ENCODE measurements around the gene TIMMDC1. TPM values are rescaled to one million over a fixed set of nuclear protein-coding genes. Genes with fewer than 3 reads are reported as not detected.
"Not testable (repeated sequence)": the region's sequence is repeated elsewhere in the genome, so short reads cannot be mapped to it uniquely, and the experiment has no call there.

Gene TIMMDC1
- total RNA-seq, 4 donors from 2014 or later, result 25.7 to 50.8 (median 35.0) TPM

DNA sequence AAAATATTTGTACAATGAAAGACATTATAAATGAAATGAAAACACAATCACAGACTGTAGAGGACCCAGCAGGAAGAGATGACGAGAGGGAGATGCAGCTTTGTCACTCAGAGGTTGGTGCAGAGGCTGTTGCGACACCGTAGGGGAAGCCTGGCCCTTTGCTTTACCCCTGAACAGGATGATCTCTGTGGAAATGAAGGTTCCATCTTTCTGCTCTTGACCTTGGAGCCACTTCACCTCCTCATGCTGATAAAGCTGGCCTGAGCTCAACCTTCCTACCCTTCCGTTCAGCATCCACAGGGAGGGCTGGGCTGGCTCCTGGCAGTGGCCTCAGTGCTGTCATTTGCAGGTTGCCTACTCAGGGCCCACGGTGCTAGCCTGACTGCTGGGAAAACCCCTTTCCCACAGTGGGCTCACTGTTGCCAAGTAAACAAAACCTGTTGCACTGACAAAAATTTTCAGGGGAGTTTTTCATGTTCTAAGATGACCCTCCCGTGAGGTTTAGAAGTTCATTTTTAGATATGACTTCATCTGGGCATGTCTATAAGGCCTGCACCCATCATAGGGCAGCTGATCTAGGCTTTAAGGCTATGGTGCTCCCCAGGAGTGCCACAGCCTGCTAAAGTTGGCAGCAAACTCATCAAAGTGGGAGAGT, 64.1 kb downstream of the TIMMDC1 start:
- Histone ChIP-seq H3K27ac (no peak overlapping the region), H3K36me3 (no peaks in the 10 kb centered on the region), H3K4me3 (no peak overlapping the region), H3K27me3 (no peaks in the 10 kb centered on the region), H3K4me1 (no peaks in the 10 kb centered on the region), H3K9me3 (no peaks in the 10 kb centered on the region)
- WGBS, 2 donors (ENCODE audit: low coverage in 1 of 2), result 56 to 71% methylated on average over 3 to 6 of the region's 6 CpGs
- DNase-seq, result no peak
- no peak for TF ChIP-seq POLR2A (IDR thresholded peaks at IDR 0.05)
- TF ChIP-seq POLR2AphosphoS5 (IDR thresholded peaks at IDR 0.05), result no peak
- no peak for TF ChIP-seq EP300 (IDR thresholded peaks at IDR 0.05; ENCODE audit: low read depth)
- TF ChIP-seq, protein P1, sequence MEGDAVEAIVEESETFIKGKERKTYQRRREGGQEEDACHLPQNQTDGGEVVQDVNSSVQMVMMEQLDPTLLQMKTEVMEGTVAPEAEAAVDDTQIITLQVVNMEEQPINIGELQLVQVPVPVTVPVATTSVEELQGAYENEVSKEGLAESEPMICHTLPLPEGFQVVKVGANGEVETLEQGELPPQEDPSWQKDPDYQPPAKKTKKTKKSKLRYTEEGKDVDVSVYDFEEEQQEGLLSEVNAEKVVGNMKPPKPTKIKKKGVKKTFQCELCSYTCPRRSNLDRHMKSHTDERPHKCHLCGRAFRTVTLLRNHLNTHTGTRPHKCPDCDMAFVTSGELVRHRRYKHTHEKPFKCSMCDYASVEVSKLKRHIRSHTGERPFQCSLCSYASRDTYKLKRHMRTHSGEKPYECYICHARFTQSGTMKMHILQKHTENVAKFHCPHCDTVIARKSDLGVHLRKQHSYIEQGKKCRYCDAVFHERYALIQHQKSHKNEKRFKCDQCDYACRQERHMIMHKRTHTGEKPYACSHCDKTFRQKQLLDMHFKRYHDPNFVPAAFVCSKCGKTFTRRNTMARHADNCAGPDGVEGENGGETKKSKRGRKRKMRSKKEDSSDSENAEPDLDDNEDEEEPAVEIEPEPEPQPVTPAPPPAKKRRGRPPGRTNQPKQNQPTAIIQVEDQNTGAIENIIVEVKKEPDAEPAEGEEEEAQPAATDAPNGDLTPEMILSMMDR (IDR thresholded peaks at IDR 0.05), result no peak
- in situ Hi-C loops (cut with MboI; ENCODE audit: low pct_ligation_motif_present in 1 of 4, low pct_unique_long_range_greater_than_20kb in 1 of 4, low sequenced_read_pairs in 3 of 4) (no loop called here), intact Hi-C loops (cut with DNase I; ENCODE audit: low total_unique reads) (no loop called here)

DNA sequence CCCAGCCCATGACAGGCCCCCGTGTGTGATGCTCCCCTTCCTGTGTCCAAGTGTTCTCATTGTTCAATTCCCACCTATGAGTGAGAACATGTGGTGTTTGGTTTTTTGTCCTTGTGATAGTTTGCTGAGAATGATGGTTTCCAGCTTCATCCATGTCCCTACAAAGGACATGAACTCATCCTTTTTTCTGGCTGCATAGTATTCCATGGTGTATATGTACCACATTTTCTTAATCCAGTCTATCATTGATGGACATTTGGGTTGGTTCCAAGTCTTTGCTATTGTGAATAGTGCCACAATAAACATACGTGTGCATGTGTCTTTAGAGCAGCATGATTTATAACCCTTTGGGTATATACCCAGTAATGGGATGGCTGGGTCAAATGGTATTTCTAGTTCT, 65.0 kb downstream of the TIMMDC1 start:
- H3K27me3 ChIP-seq; DNase-seq; intact Hi-C loops (cut with DNase I; ENCODE audit: low total_unique reads); H3K36me3 ChIP-seq; H3K9me3 ChIP-seq; H3K4me3 ChIP-seq; in situ Hi-C loops (cut with MboI; ENCODE audit: low pct_ligation_motif_present in 1 of 4, low pct_unique_long_range_greater_than_20kb in 1 of 4, low sequenced_read_pairs in 3 of 4); H3K4me1 ChIP-seq; H3K27ac ChIP-seq: not testable (repeated sequence)
- WGBS, 2 donors (ENCODE audit: low coverage in 1 of 2), result 83% methylated on average over 1 to 2 of the region's 2 CpGs

DNA sequence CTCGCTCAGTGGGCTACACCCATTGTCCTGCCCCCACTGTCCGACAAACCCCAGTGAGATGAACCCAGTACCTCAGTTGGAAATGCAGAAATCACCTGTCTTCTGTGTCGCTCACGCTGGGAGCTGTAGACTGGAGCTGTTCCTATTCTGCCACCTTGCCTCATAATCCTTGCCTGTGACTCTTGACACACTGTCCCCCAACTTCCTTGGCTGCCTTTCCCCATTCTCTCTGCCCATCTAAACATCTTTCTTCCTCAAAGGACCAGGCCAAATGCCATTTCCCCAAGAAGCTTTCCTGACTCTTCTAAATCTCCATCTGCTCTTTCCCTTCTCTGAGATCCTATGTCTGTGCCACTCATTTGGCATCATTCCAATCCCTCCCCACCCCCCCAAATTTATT, 70.8 kb downstream of the TIMMDC1 start:
- H3K27ac ChIP-seq, result no peak overlapping the region
- in situ Hi-C loops (cut with MboI; ENCODE audit: low pct_ligation_motif_present in 1 of 4, low pct_unique_long_range_greater_than_20kb in 1 of 4, low sequenced_read_pairs in 3 of 4), result no loop called here
- intact Hi-C loops (cut with DNase I; ENCODE audit: low total_unique reads), result no loop called here
- no peak for DNase-seq
- TF ChIP-seq EP300 (IDR thresholded peaks at IDR 0.05; ENCODE audit: low read depth) (no peak), POLR2A (IDR thresholded peaks at IDR 0.05) (no peak), POLR2AphosphoS5 (IDR thresholded peaks at IDR 0.05) (no peak)
- TF ChIP-seq, protein P1 (IDR thresholded peaks at IDR 0.05), result no peak
- WGBS, 2 donors (ENCODE audit: low coverage in 1 of 2), result 92 to 100% methylated on average over 2 to 4 of the region's 4 CpGs
- H3K4me3 ChIP-seq, result no peak overlapping the region
- H3K4me1 ChIP-seq, result no peaks in the 10 kb centered on the region
- H3K36me3 ChIP-seq, result no peaks in the 10 kb centered on the region
- no peaks in the 10 kb centered on the region for H3K27me3 ChIP-seq
- no peaks in the 10 kb centered on the region for H3K9me3 ChIP-seq

DNA sequence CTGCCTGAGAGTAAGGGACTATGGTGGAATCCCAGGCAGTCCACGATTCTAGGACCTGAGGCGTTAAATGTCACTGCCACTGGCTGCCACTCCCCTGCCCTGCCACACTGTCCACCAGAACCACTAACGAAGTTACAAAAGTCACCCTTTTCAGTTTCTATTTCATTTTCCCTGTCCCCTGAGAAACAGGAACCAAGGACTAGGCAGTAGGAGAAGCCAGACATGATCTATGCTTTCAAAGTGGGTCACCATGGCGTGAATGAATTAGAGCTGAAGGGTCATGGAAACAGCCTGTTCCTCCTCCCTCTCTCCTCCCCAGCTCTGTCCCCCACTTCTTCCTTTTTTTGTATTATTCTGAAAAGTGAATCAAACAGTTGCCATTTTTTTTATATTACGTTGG, 71.9 kb downstream of the TIMMDC1 start:
- Histone ChIP-seq H3K4me3 (no peak overlapping the region), H3K27ac (peak overlapping the region in 1 of 4 donors; percentile 19), H3K36me3 (no peaks in the 10 kb centered on the region), H3K9me3 (no peaks in the 10 kb centered on the region), H3K4me1 (no peaks in the 10 kb centered on the region), H3K27me3 (no peaks in the 10 kb centered on the region)
- TF ChIP-seq EP300 (IDR thresholded peaks at IDR 0.05; ENCODE audit: low read depth) (no peak), POLR2A (IDR thresholded peaks at IDR 0.05) (no peak), POLR2AphosphoS5 (IDR thresholded peaks at IDR 0.05) (no peak)
- TF ChIP-seq, protein P1 (IDR thresholded peaks at IDR 0.05), result no peak
- WGBS, 2 donors (ENCODE audit: low coverage in 1 of 2), result 59 to 73% methylated on average over 3 to 5 of the region's 5 CpGs
- no peak for DNase-seq
- in situ Hi-C loops (cut with MboI; ENCODE audit: low pct_ligation_motif_present in 1 of 4, low pct_unique_long_range_greater_than_20kb in 1 of 4, low sequenced_read_pairs in 3 of 4) (no loop called here), intact Hi-C loops (cut with DNase I; ENCODE audit: low total_unique reads) (no loop called here)

DNA sequence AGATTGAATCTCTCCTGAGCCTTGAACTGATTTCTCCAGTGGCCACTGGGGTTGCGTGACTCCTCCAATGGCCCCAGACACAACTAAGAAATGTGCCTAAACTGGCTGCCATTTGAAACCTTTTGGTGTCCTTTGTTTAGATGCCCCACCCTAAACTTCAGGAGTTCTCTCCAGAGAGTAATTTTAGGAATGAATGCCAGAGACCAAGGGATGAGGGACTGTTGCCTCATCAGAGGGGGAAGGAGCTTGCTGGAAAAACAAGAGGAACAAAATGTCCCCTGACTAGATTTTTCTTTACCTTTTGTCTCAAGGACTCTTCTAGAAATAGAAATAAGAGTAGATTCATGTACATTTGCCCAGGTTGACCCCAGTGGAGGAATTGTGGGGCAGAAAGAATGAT, 72.9 kb downstream of the TIMMDC1 start:
- WGBS, 2 donors (ENCODE audit: low coverage in 1 of 2), result 97% methylated on average over 1 of the region's 1 CpG; no CpG with 5 or more reads in 1 of the 2 donors
- in situ Hi-C loops (cut with MboI; ENCODE audit: low pct_ligation_motif_present in 1 of 4, low pct_unique_long_range_greater_than_20kb in 1 of 4, low sequenced_read_pairs in 3 of 4), result no loop called here
- H3K9me3 ChIP-seq, result no peaks in the 10 kb centered on the region
- no peaks in the 10 kb centered on the region for H3K36me3 ChIP-seq
- peak overlapping the region in 2 of 4 donors; percentile 17 to 19 for H3K27ac ChIP-seq
- H3K4me3 ChIP-seq, result no peak overlapping the region
- DNase-seq, result no peak
- intact Hi-C loops (cut with DNase I; ENCODE audit: low total_unique reads), result no loop called here
- no peaks in the 10 kb centered on the region for H3K4me1 ChIP-seq
- H3K27me3 ChIP-seq, result no peaks in the 10 kb centered on the region
- no peak for TF ChIP-seq EP300 (IDR thresholded peaks at IDR 0.05; ENCODE audit: low read depth)

All from transverse colon (tissue), 4 donors.